GM18520 (cell line): ENCODE measurements around the gene PURA.
"Not testable (repeated sequence)": the region's sequence is repeated elsewhere in the genome, so short reads cannot be mapped to it uniquely, and the experiment has no call there.

Source experiments
- ATAC-seq: cut with Tn5 transposase; IDR thresholded peaks from one replicate; pipeline ENCODE4 v1.9.1; 2021; ENCODE audit not compliant: unreplicated experiment

Gene PURA

GRCh38 chr5:140134277-140134935, 20.5 kb downstream of the PURA start:
- ATAC-seq: no peak

- ATAC-seq: no peak
These were observed 21.2 kb downstream of the PURA start for GRCh38 chr5:140135127-140135526.

GRCh38 chr5:140136624-140137023, 22.7 kb downstream of the PURA start:
- no peak for ATAC-seq

- no peak for ATAC-seq
These were observed 26.5 kb downstream of the PURA start for GRCh38 chr5:140140435-140140834.

- no peak for ATAC-seq
These were observed 27.3 kb downstream of the PURA start for GRCh38 chr5:140141241-140141640.

- ATAC-seq: no peak
These were observed 28.3 kb downstream of the PURA start for GRCh38 chr5:140142246-140142645.

GRCh38 chr5:140142856-140143255, 28.9 kb downstream of the PURA start:
- no peak for ATAC-seq

- no peak for ATAC-seq
These were observed 29.8 kb downstream of the PURA start for GRCh38 chr5:140143521-140144258.

- ATAC-seq: no peak
These were observed 31.3 kb downstream of the PURA start for GRCh38 chr5:140145256-140145655.

GRCh38 chr5:140145818-140146522, 32.1 kb downstream of the PURA start:
- ATAC-seq: no peak

GRCh38 chr5:140146523-140146842, 32.6 kb downstream of the PURA start:
- ATAC-seq: no peak

- no peak for ATAC-seq
These were observed 33.6 kb downstream of the PURA start for GRCh38 chr5:140147460-140147859.

- no peak for ATAC-seq
These were observed 34.6 kb downstream of the PURA start for GRCh38 chr5:140148508-140148907.

- no peak for ATAC-seq
These were observed 36.3 kb downstream of the PURA start for GRCh38 chr5:140150201-140150600.

GRCh38 chr5:140151144-140152021, 37.5 kb downstream of the PURA start:
- no peak for ATAC-seq

GRCh38 chr5:140152022-140152999, 38.4 kb downstream of the PURA start:
- ATAC-seq: no peak

- ATAC-seq: no peak
These were observed 39.3 kb downstream of the PURA start for GRCh38 chr5:140153255-140153654.

GRCh38 chr5:140153905-140154304, 40.0 kb downstream of the PURA start:
- ATAC-seq: no peak

GRCh38 chr5:140154710-140155381, 40.9 kb downstream of the PURA start:
- ATAC-seq: not testable (repeated sequence)
